GM12878 (cell line): Measurements from ENCODE around the gene COL23A1. TPM values are rescaled to one million over a fixed set of nuclear protein-coding genes. Genes with fewer than 3 reads are reported as not detected.

ENCODE experiments used
- ATAC-seq: fragments of 200-7000 bp; cut with Tn5 transposase; 3 replicates; pipeline ENCODE4 v1.9.1; 2020; ENCODE audit warnings: mild to moderate bottlenecking, moderate library complexity
- BruUV-seq: library from RNA; stranded (reverse); fragments of 400-500 nt; replicated peaks from 2 replicates; lab custom pipeline; 2021; lab: Mats Ljungman, UMichigan
- CTCF ChIA-PET: fragments of 300-600 bp; sonication (Branson Sonifier 250); formaldehyde crosslinking; extraction: SDS; loops from one replicate; lab custom pipeline; 2021; ENCODE audit warnings: inconsistent platforms; lab: Yijun Ruan, JAX
- POLR2A ChIA-PET: fragments of 350-600 bp; formaldehyde crosslinking; extraction: SDS; loops from one replicate; lab custom pipeline; 2021; ENCODE audit warnings: inconsistent platforms; lab: Charles Lee
- RAD21 ChIA-PET: fragments of 300-600 bp; sonication (Branson Sonifier 250); formaldehyde crosslinking; loops from one replicate; lab custom pipeline; 2023; ENCODE audit warnings: antibody characterized with exemption; ENCODE audit not compliant: unreplicated experiment; lab: Charles Lee
- SMC1A ChIA-PET: fragments of 300-600 bp; sonication (Branson Sonifier 250); formaldehyde crosslinking; loops from one replicate; lab custom pipeline; 2023; ENCODE audit not compliant: unreplicated experiment, uncharacterized antibody; lab: Charles Lee
- DNase-seq: peaks from one replicate; pipeline ENCODE4 v3.0.0-alpha.2; 2011; ENCODE audit warnings: low read depth, low spot score
- FAIRE-seq: peaks from 3 replicates; lab custom pipeline; 2011; peaks lifted over from hg19 to GRCh38; lab: Jason Lieb, UNC
- H2AFZ ChIP-seq: 2 replicates; pipeline ENCODE4 v1.6.0; 2011; ENCODE audit warnings: low read depth, low read length, control low read depth; ENCODE audit not compliant: control insufficient read depth
- H3K27ac ChIP-seq: 2 replicates; pipeline ENCODE4 v1.5.1; 2011; ENCODE audit warnings: control low read depth; ENCODE audit not compliant: control insufficient read depth, insufficient read depth
- H3K27me3 ChIP-seq, 2 experiments: replicated peaks in 1 of 2; 2 replicates each; pipeline versions ENCODE4 v1.6.0 to v1.6.1; 2011; ENCODE audit warnings: low read length in 1 of 2; ENCODE audit not compliant: control insufficient read depth in 2 of 2, insufficient read depth in 2 of 2
- H3K36me3 ChIP-seq, 2 experiments: 2 replicates each; pipeline ENCODE4 v1.5.1; 2011; ENCODE audit warnings: low read length in 1 of 2; ENCODE audit not compliant: control insufficient read depth in 2 of 2, insufficient read depth in 2 of 2
- H3K4me1 ChIP-seq: 2 replicates; pipeline ENCODE4 v1.6.1; 2011; ENCODE audit warnings: mild to moderate bottlenecking, low read length, moderate library complexity, mixed read lengths; ENCODE audit not compliant: control insufficient read depth, insufficient read depth
- H3K4me2 ChIP-seq: 2 replicates; pipeline ENCODE4 v1.6.0; 2011; ENCODE audit warnings: control low read depth; ENCODE audit not compliant: control insufficient read depth, insufficient read depth
- H3K4me3 ChIP-seq: fragments of 200-600 bp; sonication (generic); 2 replicates; pipeline ENCODE4 v1.5.1; 2016
- H3K79me2 ChIP-seq: 2 replicates; pipeline ENCODE4 v1.6.0; 2011; ENCODE audit warnings: low read length; ENCODE audit not compliant: control insufficient read depth, insufficient read depth
- H3K9ac ChIP-seq: 2 replicates; pipeline ENCODE4 v1.8.0; 2011; ENCODE audit warnings: low read length, control low read depth, mixed read lengths; ENCODE audit not compliant: control insufficient read depth, insufficient read depth
- H3K9me3 ChIP-seq: replicated peaks from 3 replicates; pipeline ENCODE4 v1.5.1; 2011; ENCODE audit warnings: mild to moderate bottlenecking, low read length; ENCODE audit not compliant: control insufficient read depth, insufficient read depth
- H4K20me1 ChIP-seq: 2 replicates; pipeline ENCODE4 v1.6.0; 2011; ENCODE audit not compliant: control insufficient read depth, insufficient read depth
- BACH1 ChIP-seq: fragments of 450-650 bp; IDR thresholded peaks from 2 replicates; pipeline ENCODE4 v1.6.1; 2017; ENCODE audit warnings: mild to moderate bottlenecking, borderline replicate concordance
- CBX3 ChIP-seq: fragments of 200-600 bp; sonication (generic); IDR thresholded peaks from 2 replicates; pipeline ENCODE4 v1.6.1; 2016; ENCODE audit warnings: low read depth, borderline replicate concordance
- CBX5 ChIP-seq: sonication (generic); IDR thresholded peaks from 2 replicates; pipeline ENCODE4 v1.6.1; 2016; ENCODE audit warnings: low read depth, moderate library complexity, mild to moderate bottlenecking, inconsistent platforms
- HDGF ChIP-seq: fragments of 450-650 bp; IDR thresholded peaks from 2 replicates; pipeline ENCODE4 v1.6.1; 2016; ENCODE audit warnings: antibody characterized with exemption
- KDM1A ChIP-seq: fragments of 200-600 bp; sonication (generic); IDR thresholded peaks from 2 replicates; pipeline ENCODE4 v1.6.1; 2016; ENCODE audit warnings: borderline replicate concordance
- PBX3 ChIP-seq: IDR thresholded peaks from 2 replicates; pipeline ENCODE4 v1.6.1; 2011; ENCODE audit warnings: mild to moderate bottlenecking, low read depth, low read length, moderate library complexity; ENCODE audit not compliant: insufficient replicate concordance
- PRDM15 ChIP-seq: fragments of 450-650 bp; formaldehyde crosslinking; IDR thresholded peaks from 2 replicates; pipeline ENCODE4 v1.4.0; 2020; ENCODE audit warnings: mild to moderate bottlenecking, moderate library complexity
- RUNX3 ChIP-seq: IDR thresholded peaks from 2 replicates; pipeline ENCODE4 v1.6.1; 2012; ENCODE audit warnings: low read length, inconsistent platforms
- WGBS: methylation state at CpG from one replicate; pipeline ENCODE4 v1.1.6; 2016; ENCODE audit warnings: low lambda C conversion rate; ENCODE audit not compliant: insufficient replicate concordance, insufficient coverage; ENCODE audit errors: missing lambda C conversion rate; 5-methylcytosine and 5-hydroxymethylcytosine counted together
- in situ Hi-C: fragments of 300-500 bp; cut with MboI; formaldehyde crosslinking; loops from 9 replicates; pipeline ENCODE4 v1.14.3; 2018; ENCODE audit warnings: mixed read lengths
- intact Hi-C: fragments of 100-400 bp; cut with micrococcal nuclease; formaldehyde crosslinking; loops from one replicate; pipeline ENCODE4 v1.14.2; 2022; ENCODE audit not compliant: unreplicated experiment
- polyA plus RNA-seq, 11 experiments: library from polyadenylated mRNA; depleted of rRNA in 4 of 11; unstranded in 6 of 11; stranded (reverse) in 5 of 11; fragments of >200 nt; fragmentation: Nextera tagmentation in 4 of 11; fragmentation: Illumina TruSeq in 1 of 11; extraction: Ambion mirVana in 4 of 11; extraction: Trizol in 1 of 11; gene quantifications; 1 replicate in 1 of 11; 2 replicates in 10 of 11; pipeline versions ENCODE4 v1.2.1 to v1.2.3, GENCODE V29; 2011 to 2016; ENCODE audit warnings: inconsistent platforms in 2 of 11, missing spikeins in 2 of 11, low read depth in 1 of 11
- total RNA-seq, 4 experiments: library from RNA; depleted of rRNA in 3 of 4; stranded (reverse); fragments of >200 nt in 3 of 4; fragmentation: Illumina TruSeq in 1 of 4; extraction: Trizol in 1 of 4; gene quantifications; 2 replicates each; pipeline versions ENCODE4 v1.2.1 to v1.2.3, GENCODE V29; 2013 to 2021

The COL23A1 gene
- total and polyA plus RNA-seq, 10 of the 15 experiments (the other 5 are each of a cell fraction or from before 2014, with no cell fraction given), result 0.03 to 0.83 (median 0.09) TPM; not detected in 5

GRCh38 chr5:178192787-178193186, 397.4 kb downstream of the COL23A1 start:
- RAD21 ChIA-PET, result no interaction called here
- no peak for ATAC-seq
- Histone ChIP-seq H3K9me3 (no peaks in the 10 kb centered on the region), H3K27me3 (peaks cover 0 to 5% of the 10 kb centered on the region in 2 experiments; a peak in 3 of 4 replicates), H2AFZ (no peak overlapping the region), H3K36me3 (no peaks in the 10 kb centered on the region), H3K27ac (no peak overlapping the region), H3K79me2 (no peaks in the 10 kb centered on the region), H3K4me3 (no peak overlapping the region), H3K9ac (no peak overlapping the region), H3K4me1 (no peaks in the 10 kb centered on the region), H4K20me1 (no peaks in the 10 kb centered on the region), H3K4me2 (no peak overlapping the region)
- WGBS, result 25% methylated on average over 7 of the region's 7 CpGs
- no peak for FAIRE-seq
- DNase-seq, result no peak
- SMC1A ChIA-PET, result no interaction called here
- in situ Hi-C loops, result no loop called here
- POLR2A ChIA-PET, result no interaction called here
- intact Hi-C loops, result no loop called here
- BruUV-seq, result no TSS peak
- TF ChIP-seq RUNX3 (no peak), PBX3 (no peak), HDGF (no peak), CBX3 (no peak), CBX5 (no peak), PRDM15 (CRISPR knock-in tag) (no peak), BACH1 (no peak), KDM1A (no peak)
- CTCF ChIA-PET, result no interaction called here
